GM12874 (cell line): ENCODE data around the gene CDH4.
A peak's percentile ranks its signal among the peaks of the same experiment; 100 is the strongest.

Experiments used
- CTCF ChIP-seq: IDR thresholded peaks from 2 replicates; pipeline ENCODE4 v1.5.1; 2011; ENCODE audit warnings: low read depth, mild to moderate bottlenecking, control low read depth, low read length, moderate library complexity; ENCODE audit not compliant: insufficient read depth

The CDH4 gene

GRCh38 chr20:61885759-61886715 is 634.0 kb downstream of the CDH4 start:
- TF ChIP-seq CTCF = no peak

- TF ChIP-seq CTCF = peak; percentile 57
These were observed 634.9 kb downstream of the CDH4 start for GRCh38 chr20:61886721-61887595.

- no peak for TF ChIP-seq CTCF
These were observed 635.6 kb downstream of the CDH4 start for GRCh38 chr20:61887596-61888093.

GRCh38 chr20:61888101-61888865 is 636.2 kb downstream of the CDH4 start:
- no peak for TF ChIP-seq CTCF

- TF ChIP-seq CTCF = no peak
These were observed 637.6 kb downstream of the CDH4 start for GRCh38 chr20:61889659-61890058.

- no peak for TF ChIP-seq CTCF
These were observed 638.1 kb downstream of the CDH4 start for GRCh38 chr20:61890210-61890609.
